K562 (cell line): Measurements from ENCODE around the gene RBM3. TPM values are rescaled to one million over a fixed set of nuclear protein-coding genes. Genes with fewer than 3 reads are reported as not detected.

Experiments used
- ARID4B ChIP-seq: sonication (generic); formaldehyde crosslinking; IDR thresholded peaks from 2 replicates; pipeline ENCODE4 v1.8.0; 2022; ENCODE audit warnings: mild to moderate bottlenecking, missing genetic modification reagents
- ASH1L ChIP-seq: fragments of 450-650 bp; IDR thresholded peaks from 2 replicates; pipeline ENCODE4 v1.6.1; 2018; ENCODE audit warnings: borderline replicate concordance, mild to moderate bottlenecking, low read depth; ENCODE audit not compliant: partially characterized antibody
- C11orf30 ChIP-seq: fragments of 450-650 bp; IDR thresholded peaks from 2 replicates; pipeline ENCODE4 v1.6.1; 2016; ENCODE audit warnings: low read depth, mild to moderate bottlenecking
- ELF4 ChIP-seq: fragments of 450-650 bp; formaldehyde crosslinking; IDR thresholded peaks from 2 replicates; pipeline ENCODE4 v1.4.0; 2022; ENCODE audit warnings: missing genetic modification characterization
- FIP1L1 ChIP-seq: fragments of 200-400 bp; formaldehyde crosslinking; IDR thresholded peaks from 2 replicates; pipeline ENCODE4 v1.6.1; 2018; ENCODE audit warnings: mild to moderate bottlenecking, low read depth, low read length; ENCODE audit not compliant: poor library complexity, severe bottlenecking
- NUFIP1 ChIP-seq: fragments of 450-650 bp; IDR thresholded peaks from 2 replicates; pipeline ENCODE4 v1.6.1; 2018; ENCODE audit not compliant: partially characterized antibody
- OTX1 ChIP-seq: fragments of 450-650 bp; formaldehyde crosslinking; IDR thresholded peaks from 2 replicates; pipeline ENCODE4 v1.4.0; 2022; ENCODE audit warnings: mild to moderate bottlenecking
- PPARD ChIP-seq: fragments of 250-450 bp; sonication (Bioruptor Pico); IDR thresholded peaks from 2 replicates; pipeline ENCODE4 v1.8.0; 2022; ENCODE audit warnings: inconsistent platforms, mild to moderate bottlenecking, moderate library complexity
- PURB ChIP-seq: sonication (generic); formaldehyde crosslinking; IDR thresholded peaks from 2 replicates; pipeline ENCODE4 v1.9.0; 2021; ENCODE audit warnings: low read depth, mild to moderate bottlenecking, missing genetic modification reagents
- RBFOX2 ChIP-seq: fragments of 200-400 bp; formaldehyde crosslinking; IDR thresholded peaks from 2 replicates; pipeline ENCODE4 v1.6.1; 2017; ENCODE audit warnings: low read depth, mild to moderate bottlenecking, low read length, moderate library complexity
- SRSF3 ChIP-seq: fragments of 200-400 bp; formaldehyde crosslinking; IDR thresholded peaks from 2 replicates; pipeline ENCODE4 v1.6.1; 2016; ENCODE audit warnings: mild to moderate bottlenecking, low read length, moderate library complexity; ENCODE audit not compliant: insufficient read depth
- TAF7 ChIP-seq: fragments of 450-650 bp; IDR thresholded peaks from 2 replicates; pipeline ENCODE4 v1.6.1; 2016; ENCODE audit warnings: missing genetic modification characterization, missing compliant biosample characterization
- YY1 ChIP-seq, 3 experiments: IDR thresholded peaks; 2 replicates each; pipeline ENCODE4 v1.6.1; 2011; ENCODE audit warnings: low read length in 2 of 3, mild to moderate bottlenecking in 2 of 3, moderate library complexity in 2 of 3, borderline replicate concordance in 1 of 3, control low read depth in 1 of 3, low read depth in 1 of 3; ENCODE audit not compliant: insufficient read depth in 3 of 3, insufficient replicate concordance in 2 of 3, control insufficient read depth in 1 of 3, insufficient read length in 1 of 3; ENCODE audit errors: extremely low read depth in 1 of 3
- ZBTB2 ChIP-seq: fragments of 450-650 bp; IDR thresholded peaks from 2 replicates; pipeline ENCODE4 v1.6.1; 2016; ENCODE audit warnings: antibody characterized with exemption
- ZFP91 ChIP-seq: sonication (generic); formaldehyde crosslinking; IDR thresholded peaks from 2 replicates; pipeline ENCODE4 v1.8.0; 2022; ENCODE audit warnings: mild to moderate bottlenecking, missing genetic modification reagents
- ZNF395 ChIP-seq: fragments of 200-800 bp; sonication (Bioruptor generic); IDR thresholded peaks from 2 replicates; pipeline ENCODE4 v1.6.1; 2017; ENCODE audit warnings: missing genetic modification characterization, missing compliant biosample characterization
- polyA plus RNA-seq, 8 experiments: library from polyadenylated mRNA; depleted of rRNA in 4 of 8; stranded (reverse) in 5 of 8; unstranded in 3 of 8; fragments of >200 nt; fragmentation: Nextera tagmentation in 2 of 8; fragmentation: Illumina TruSeq in 1 of 8; extraction: Ambion mirVana in 2 of 8; extraction: Trizol in 1 of 8; gene quantifications; 2 replicates each; pipeline versions ENCODE4 v1.2.1 to v1.2.3, GENCODE V29; 2011 to 2014; ENCODE audit warnings: inconsistent platforms in 1 of 8, missing spikeins in 1 of 8
- total RNA-seq, 7 experiments: library from RNA; depleted of rRNA in 6 of 7; stranded (reverse); fragments of >200 nt in 6 of 7; fragmentation: Illumina TruSeq in 2 of 7; extraction: Trizol in 2 of 7; gene quantifications; 2 replicates each; pipeline versions ENCODE4 v1.2.1 to v1.2.3, GENCODE V29; 2011 to 2021; ENCODE audit warnings: low replicate concordance in 1 of 7

RBM3 gene
- total and polyA plus RNA-seq, 9 of the 15 experiments (the other 6 are each of a cell fraction or from before 2014, with no cell fraction given) = 70.3 to 272 (median 209) TPM

- TF ChIP-seq FIP1L1 (no peak), OTX1 (CRISPR knock-in tag) (0 out of 2 replicates have a peak, but pooled peaks have one; percentile 15), TAF7 (peak; percentile 75; the same call in 1 of the 2 replicates), ZNF395 (peak; percentile 87), ZFP91 (no peak), YY1 (IDR thresholded peaks at IDR 0.05; ENCODE audit: borderline replicate concordance in 1 of 3, control insufficient read depth in 1 of 3, extremely low read depth in 1 of 3, insufficient read depth in 3 of 3, insufficient read length in 1 of 3, insufficient replicate concordance in 2 of 3, low read depth in 1 of 3, low read length in 2 of 3) (peak; percentile 91 to 97 (median 94)), SRSF3 (0 out of 2 replicates have a peak, but pooled peaks have one; percentile 95), PPARD (no peak), RBFOX2 (peak; percentile 100), C11orf30 (peak; percentile 83), PURB (CRISPR knock-in tag) (no peak), ASH1L (peak; percentile 78), ZBTB2 (peak; percentile 94), ELF4 (peak; percentile 92), ARID4B (CRISPR knock-in tag) (peak; percentile 95), NUFIP1 (no peak)
These were observed at the start of gene RBM3 (continued) for GRCh38 chrX:48574270-48575266.
